IPS-NIHi7 (cell line): ENCODE data around the gene NAPA.
A peak's percentile ranks its signal among the peaks of the same experiment; 100 is the strongest.
"Not testable (repeated sequence)": the region's sequence is repeated elsewhere in the genome, so short reads cannot be mapped to it uniquely, and the experiment has no call there.

ENCODE experiments used
- DNase-seq: peaks from one replicate; pipeline ENCODE4 v3.0.0; 2012; ENCODE audit warnings: mixed read lengths; ENCODE audit errors: extremely low spot score

Gene NAPA

DNA sequence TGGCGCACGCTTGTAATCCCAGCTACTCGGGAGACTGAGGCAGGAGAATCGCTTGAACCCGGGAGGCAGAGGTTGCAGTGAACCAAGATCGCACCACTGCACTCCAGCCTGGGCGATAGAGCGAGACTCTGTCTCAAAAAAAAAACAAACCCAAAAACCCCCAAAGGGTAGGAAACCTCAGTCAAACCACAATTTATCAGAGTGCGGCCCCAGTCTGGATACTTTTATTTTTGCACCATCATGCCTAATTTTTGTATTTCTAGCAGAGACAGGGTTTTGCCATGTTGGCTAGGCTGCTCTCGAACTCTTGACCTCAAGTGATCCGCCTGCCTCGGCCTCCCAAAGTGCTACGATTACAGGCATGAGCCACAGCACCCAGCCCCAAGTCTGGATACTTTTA is 28.6 kb downstream of the NAPA start:
- DNase-seq = not testable (repeated sequence)

GRCh38 chr19:47485210-47485609 is 29.7 kb downstream of the NAPA start:
- DNase-seq = no peak

- DNase-seq = peak; percentile 98
Measured at GRCh38 chr19:47483800-47484690, 30.8 kb downstream of the NAPA start, which contains the start of gene KPTN. KPTN (minus strand) TSS chr19:47484219; CDS start chr19:47484160, 59 bp downstream.

GRCh38 chr19:47483200-47483599 is 31.7 kb downstream of the NAPA start:
- no peak for DNase-seq

GRCh38 chr19:47481460-47482052 is 33.3 kb downstream of the NAPA start:
- DNase-seq = no peak

DNA sequence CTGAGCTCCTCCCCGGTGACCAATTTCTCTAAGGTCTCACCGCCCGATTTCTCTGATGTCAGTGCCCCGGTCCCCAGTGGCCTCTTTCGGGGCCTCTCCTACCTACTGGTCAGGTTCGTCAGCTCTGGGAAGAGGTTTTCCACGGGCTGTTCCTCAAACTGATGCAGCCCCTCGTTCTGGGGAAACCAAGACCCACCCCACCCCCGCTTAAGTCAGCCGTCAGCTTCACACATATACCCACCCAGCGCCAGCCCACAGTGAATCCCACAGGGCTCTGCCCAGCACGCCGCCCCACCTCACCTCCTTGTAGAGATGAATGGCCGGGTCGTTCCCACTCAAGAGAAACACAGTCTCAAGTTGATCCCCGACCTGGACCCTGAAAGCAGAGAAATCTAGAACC is 34.2 kb downstream of the NAPA start:
- no peak for DNase-seq

DNA sequence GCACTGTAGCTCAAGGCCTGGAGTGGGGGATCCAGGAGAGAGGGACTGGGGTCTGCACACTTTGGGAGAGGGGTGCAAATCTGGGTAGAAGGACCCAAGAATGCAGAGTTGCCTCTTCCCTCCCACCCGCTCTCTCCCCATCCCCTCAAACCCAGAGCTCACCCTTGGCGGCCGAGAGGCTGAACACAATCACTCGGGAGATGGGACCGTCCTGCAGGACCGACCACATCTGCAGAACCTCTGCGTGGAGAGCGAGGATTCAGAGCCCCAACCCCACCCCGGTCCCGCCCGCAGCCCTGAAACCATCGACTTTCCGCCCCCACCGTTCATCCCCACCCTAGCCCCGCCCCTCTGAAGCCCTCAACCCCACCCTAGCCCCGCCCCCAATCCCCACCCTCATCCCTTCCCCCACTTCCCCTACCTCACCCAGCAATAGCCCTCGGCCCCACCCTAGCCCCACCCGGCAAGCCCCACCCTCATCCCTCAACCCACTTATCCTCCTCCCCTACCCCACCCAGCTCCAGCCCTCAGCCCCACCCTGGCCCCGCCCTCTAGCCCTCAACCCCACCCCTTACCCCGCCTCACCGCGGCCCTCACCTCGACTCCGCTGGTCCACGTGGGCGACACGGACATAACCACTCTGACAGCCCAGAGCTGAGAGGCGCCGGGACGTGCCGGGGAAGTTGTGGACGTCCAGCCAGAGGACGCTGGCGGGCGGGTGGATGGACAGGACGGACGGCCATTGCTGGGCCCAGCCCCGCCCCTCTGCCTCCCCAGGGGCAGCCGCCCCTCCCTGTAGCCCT is 35.0 kb downstream of the NAPA start:
- peak; percentile 94 for DNase-seq

DNA sequence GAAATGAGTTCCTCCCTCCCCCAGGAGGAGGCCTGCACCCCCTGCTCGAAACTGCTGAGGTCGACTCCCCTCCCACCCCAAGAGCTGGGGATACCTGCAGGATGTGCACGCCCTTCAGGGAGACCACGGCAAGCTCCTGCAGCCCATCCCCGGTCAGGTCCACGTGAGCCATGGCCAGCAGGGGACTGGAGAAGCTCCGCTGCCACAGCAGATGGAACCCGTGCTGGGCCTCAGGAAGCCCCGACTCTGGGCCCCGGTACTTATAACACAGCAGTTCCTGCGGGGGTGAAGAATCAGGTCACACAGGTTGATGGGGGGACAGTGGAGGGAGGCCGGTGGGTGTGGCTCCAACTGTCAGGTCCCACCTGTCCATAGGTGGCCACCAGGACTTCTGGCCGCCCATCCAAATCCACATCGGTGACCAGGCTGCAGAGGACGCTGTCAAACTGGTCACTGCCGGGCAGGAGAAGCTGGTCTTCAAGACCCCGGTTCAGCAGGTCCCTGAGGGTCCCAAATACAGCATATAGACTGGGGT is 38.4 kb downstream of the NAPA start:
- DNase-seq = no peak

- no peak for DNase-seq
Measured at GRCh38 chr19:47475465-47475864, 39.4 kb downstream of the NAPA start.

GRCh38 chr19:47473336-47473735 is 41.5 kb downstream of the NAPA start:
- DNase-seq = no peak

DNA sequence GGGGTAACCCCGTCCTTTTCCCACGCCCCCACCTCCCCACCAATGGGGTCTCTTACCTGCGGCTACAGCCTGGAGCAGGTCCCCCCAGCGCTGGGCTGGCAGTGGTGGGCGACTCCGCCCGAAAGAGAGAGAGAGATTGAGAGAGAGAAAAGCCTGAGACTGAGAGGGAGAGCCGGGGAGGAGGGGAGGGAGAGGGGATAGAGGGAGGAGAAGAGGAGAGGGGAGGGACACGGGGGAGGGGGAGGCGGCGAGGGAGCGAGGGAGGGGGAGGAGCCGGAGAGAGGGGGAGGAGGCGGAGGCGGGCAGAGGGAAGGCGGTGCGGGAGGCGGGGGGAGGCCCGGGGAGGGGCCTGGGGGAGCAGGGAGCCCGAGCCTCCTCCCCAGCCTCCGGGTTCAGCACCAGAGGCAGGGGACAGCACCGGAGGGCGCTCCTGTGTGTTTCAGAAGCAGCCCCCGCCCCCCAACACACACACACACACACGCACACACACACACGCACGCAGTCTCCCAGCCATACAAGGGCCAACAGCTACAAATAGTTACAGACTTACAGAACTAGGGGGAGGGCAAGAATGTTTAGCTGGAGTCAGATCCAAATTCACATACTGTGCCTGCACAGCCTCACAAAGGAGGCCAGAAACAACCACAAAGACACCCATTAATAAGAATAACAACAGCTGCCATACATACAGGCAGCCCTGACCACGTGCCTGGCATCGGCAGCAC is 43.0 kb downstream of the NAPA start, which contains the start of gene SLC8A2:
TSS of gene SLC8A2 (minus strand) at position 161 of the 725 bp plus-strand sequence. CDS start 5,490 bp downstream, outside the sequence.
- DNase-seq = peak; percentile 95

DNA sequence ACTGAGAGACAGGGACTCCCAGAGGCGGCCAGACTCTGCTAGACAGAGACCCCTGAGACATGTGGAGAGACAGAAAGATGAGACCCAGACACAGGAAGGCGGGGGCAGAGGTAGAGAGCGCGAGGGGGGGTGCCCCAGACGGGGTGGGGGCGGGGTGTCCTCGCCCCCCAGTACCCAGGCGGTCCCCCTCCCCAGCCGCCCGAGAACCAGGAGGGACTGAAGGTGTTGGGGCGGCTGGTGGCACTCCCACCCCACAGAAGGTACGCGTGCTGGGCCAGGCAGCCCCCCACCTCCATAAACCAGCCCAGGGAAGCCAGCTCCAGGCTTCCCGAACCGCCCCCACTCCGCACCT is 43.5 kb downstream of the NAPA start:
- no peak for DNase-seq

- DNase-seq = no peak
Measured at GRCh38 chr19:47470447-47471195, 44.2 kb downstream of the NAPA start.

DNA sequence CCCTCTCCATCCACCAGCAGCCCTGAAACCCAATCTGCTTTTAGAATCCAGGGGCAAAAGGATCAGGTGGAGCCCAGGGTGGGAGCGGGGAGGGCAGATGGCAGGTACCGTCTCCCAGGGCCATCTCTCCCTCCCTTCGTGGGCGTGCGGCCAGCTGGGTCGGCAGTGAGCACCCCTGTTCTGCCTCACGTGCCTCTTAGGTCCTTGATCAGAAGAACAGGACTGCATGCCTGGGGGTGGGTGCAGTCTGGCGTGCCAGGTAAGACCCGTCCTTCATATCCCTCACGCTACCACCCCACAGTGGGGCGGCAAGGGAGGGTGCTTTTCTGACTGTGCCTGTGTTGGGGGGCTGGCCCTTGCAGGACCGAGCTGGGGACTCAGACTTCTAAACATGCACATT is 45.1 kb downstream of the NAPA start:
- DNase-seq = no peak

DNA sequence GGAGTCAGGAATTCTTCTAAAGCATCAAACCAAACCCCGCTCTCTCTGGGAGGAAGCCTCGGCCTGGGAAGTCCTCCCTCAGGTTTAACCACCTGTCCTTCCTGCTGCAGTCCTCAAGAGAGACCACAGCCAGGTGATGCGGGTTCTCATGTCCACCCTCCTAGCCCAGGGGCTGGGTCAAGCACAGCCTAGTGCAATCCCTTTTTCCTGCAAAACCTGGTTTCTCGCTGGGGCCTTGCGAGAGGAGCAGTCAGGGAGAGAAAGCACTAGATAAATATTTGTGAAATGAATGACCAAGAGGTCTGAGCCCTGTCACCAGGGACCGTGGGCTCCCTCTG is 45.5 kb downstream of the NAPA start:
- DNase-seq = no peak

DNA sequence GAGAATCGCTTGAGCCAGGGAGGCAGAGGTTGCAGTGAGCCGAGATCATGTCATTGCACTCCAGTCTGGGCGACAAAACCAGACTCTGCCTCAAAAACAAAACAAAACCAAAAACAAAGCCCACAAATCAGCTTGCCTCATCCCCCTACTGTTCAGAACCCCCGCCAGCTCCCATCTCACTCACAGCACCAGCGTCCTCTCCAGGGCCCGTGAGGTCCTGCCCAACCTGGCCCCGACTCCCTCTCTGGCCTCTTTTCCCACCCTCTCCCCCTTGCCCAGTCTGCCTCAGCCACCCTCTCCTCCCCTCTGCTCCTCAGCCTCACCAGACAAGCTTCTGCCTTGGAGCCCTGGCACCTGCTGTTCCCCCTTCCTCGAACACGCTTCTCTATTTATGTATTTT is 46.9 kb downstream of the NAPA start:
- no peak for DNase-seq

DNA sequence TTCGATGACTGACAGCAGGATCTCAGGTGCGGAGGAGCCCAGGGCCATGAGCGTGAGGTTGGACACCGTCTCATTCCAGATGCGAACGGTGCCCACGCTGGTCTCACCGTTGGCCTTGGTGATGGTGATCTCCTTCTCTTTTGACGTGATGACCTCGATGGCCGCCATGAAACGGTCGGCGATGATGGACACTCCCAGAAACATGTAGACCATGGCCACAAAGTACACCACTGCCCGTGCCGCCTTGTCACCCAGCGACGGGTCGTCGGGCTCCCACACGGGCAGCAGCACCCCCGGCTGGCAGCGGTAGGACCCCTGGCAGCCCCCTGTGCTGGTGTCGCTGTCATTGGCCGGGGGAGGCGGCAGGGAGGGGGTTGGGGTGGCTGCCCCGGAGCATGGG is 48.9 kb downstream of the NAPA start:
- no peak for DNase-seq

- DNase-seq = no peak
Measured at GRCh38 chr19:47464675-47465419, 50.0 kb downstream of the NAPA start.

DNA sequence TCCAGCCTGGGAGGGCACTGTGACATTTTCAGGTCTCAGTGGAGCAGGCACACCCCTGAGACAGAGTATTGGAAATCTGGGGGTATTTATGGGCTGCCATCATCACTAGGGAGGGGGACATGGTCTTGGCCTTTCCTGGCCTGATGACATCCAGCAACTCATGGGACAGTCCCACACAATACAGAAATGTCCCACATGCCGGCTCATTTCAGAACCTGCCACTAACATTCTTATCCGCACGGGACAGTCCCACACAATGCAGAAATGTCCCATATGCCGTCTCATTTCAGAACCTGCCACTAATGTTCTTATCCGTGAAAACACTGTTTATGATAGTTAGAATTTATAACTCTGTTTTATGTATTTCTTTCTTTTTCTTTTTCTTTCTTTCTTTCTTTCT is 53.0 kb downstream of the NAPA start:
- DNase-seq = no peak

DNA sequence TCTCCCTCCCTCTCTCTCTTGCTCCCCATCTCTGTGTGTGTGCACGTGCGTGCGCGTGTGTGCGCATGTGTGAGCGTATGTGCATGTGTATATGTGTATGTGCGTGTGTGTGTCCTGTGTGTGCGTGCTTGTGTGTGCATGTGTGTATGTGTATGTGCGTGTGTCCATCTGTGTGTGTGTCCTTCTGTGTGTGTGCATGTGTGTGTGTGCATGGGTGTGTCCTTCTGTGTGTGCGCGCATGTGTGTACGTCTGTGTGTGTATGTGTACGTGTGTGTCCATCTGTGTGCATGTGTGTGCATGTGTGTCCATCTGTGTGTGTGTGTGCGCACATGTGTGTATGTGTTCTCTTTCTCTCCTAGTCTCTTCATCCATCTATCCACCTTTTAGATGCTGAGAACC is 55.4 kb downstream of the NAPA start:
- DNase-seq = no peak
